ENCODE results near the gene QRICH2. TPM values are rescaled to one million over a fixed set of nuclear protein-coding genes. Genes with fewer than 3 reads are reported as not detected.

QRICH2 gene
- total and polyA plus RNA-seq, 9 of the 15 experiments (the other 6 are each of a cell fraction or from before 2014, with no cell fraction given) = 0.03 to 1.6 (median 0.81) TPM

GRCh38 chr17:76278952-76279741 is 28.9 kb downstream of the QRICH2 start (continued):
- TF ChIP-seq, protein P1, sequence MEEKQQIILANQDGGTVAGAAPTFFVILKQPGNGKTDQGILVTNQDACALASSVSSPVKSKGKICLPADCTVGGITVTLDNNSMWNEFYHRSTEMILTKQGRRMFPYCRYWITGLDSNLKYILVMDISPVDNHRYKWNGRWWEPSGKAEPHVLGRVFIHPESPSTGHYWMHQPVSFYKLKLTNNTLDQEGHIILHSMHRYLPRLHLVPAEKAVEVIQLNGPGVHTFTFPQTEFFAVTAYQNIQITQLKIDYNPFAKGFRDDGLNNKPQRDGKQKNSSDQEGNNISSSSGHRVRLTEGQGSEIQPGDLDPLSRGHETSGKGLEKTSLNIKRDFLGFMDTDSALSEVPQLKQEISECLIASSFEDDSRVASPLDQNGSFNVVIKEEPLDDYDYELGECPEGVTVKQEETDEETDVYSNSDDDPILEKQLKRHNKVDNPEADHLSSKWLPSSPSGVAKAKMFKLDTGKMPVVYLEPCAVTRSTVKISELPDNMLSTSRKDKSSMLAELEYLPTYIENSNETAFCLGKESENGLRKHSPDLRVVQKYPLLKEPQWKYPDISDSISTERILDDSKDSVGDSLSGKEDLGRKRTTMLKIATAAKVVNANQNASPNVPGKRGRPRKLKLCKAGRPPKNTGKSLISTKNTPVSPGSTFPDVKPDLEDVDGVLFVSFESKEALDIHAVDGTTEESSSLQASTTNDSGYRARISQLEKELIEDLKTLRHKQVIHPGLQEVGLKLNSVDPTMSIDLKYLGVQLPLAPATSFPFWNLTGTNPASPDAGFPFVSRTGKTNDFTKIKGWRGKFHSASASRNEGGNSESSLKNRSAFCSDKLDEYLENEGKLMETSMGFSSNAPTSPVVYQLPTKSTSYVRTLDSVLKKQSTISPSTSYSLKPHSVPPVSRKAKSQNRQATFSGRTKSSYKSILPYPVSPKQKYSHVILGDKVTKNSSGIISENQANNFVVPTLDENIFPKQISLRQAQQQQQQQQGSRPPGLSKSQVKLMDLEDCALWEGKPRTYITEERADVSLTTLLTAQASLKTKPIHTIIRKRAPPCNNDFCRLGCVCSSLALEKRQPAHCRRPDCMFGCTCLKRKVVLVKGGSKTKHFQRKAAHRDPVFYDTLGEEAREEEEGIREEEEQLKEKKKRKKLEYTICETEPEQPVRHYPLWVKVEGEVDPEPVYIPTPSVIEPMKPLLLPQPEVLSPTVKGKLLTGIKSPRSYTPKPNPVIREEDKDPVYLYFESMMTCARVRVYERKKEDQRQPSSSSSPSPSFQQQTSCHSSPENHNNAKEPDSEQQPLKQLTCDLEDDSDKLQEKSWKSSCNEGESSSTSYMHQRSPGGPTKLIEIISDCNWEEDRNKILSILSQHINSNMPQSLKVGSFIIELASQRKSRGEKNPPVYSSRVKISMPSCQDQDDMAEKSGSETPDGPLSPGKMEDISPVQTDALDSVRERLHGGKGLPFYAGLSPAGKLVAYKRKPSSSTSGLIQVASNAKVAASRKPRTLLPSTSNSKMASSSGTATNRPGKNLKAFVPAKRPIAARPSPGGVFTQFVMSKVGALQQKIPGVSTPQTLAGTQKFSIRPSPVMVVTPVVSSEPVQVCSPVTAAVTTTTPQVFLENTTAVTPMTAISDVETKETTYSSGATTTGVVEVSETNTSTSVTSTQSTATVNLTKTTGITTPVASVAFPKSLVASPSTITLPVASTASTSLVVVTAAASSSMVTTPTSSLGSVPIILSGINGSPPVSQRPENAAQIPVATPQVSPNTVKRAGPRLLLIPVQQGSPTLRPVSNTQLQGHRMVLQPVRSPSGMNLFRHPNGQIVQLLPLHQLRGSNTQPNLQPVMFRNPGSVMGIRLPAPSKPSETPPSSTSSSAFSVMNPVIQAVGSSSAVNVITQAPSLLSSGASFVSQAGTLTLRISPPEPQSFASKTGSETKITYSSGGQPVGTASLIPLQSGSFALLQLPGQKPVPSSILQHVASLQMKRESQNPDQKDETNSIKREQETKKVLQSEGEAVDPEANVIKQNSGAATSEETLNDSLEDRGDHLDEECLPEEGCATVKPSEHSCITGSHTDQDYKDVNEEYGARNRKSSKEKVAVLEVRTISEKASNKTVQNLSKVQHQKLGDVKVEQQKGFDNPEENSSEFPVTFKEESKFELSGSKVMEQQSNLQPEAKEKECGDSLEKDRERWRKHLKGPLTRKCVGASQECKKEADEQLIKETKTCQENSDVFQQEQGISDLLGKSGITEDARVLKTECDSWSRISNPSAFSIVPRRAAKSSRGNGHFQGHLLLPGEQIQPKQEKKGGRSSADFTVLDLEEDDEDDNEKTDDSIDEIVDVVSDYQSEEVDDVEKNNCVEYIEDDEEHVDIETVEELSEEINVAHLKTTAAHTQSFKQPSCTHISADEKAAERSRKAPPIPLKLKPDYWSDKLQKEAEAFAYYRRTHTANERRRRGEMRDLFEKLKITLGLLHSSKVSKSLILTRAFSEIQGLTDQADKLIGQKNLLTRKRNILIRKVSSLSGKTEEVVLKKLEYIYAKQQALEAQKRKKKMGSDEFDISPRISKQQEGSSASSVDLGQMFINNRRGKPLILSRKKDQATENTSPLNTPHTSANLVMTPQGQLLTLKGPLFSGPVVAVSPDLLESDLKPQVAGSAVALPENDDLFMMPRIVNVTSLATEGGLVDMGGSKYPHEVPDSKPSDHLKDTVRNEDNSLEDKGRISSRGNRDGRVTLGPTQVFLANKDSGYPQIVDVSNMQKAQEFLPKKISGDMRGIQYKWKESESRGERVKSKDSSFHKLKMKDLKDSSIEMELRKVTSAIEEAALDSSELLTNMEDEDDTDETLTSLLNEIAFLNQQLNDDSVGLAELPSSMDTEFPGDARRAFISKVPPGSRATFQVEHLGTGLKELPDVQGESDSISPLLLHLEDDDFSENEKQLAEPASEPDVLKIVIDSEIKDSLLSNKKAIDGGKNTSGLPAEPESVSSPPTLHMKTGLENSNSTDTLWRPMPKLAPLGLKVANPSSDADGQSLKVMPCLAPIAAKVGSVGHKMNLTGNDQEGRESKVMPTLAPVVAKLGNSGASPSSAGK (IDR thresholded peaks at IDR 0.05) = no peak
- TF ChIP-seq PPARD (CRISPR knock-in tag; IDR thresholded peaks at IDR 0.05) (no peak), HCFC1 (IDR thresholded peaks at IDR 0.05; ENCODE audit: low read depth, low read length) (0 out of 2 replicates have a peak, but pooled peaks have one; percentile 32), MAFF (IDR thresholded peaks at IDR 0.05; ENCODE audit: low read length) (no peak), TEAD2 (tag; IDR thresholded peaks at IDR 0.05) (peak; percentile 43; the same call in 1 of the 2 replicates), BRD4 (IDR thresholded peaks at IDR 0.05) (no peak), ZKSCAN3 (CRISPR knock-in tag; IDR thresholded peaks at IDR 0.05) (no peak)
- TF ChIP-seq, protein P2, sequence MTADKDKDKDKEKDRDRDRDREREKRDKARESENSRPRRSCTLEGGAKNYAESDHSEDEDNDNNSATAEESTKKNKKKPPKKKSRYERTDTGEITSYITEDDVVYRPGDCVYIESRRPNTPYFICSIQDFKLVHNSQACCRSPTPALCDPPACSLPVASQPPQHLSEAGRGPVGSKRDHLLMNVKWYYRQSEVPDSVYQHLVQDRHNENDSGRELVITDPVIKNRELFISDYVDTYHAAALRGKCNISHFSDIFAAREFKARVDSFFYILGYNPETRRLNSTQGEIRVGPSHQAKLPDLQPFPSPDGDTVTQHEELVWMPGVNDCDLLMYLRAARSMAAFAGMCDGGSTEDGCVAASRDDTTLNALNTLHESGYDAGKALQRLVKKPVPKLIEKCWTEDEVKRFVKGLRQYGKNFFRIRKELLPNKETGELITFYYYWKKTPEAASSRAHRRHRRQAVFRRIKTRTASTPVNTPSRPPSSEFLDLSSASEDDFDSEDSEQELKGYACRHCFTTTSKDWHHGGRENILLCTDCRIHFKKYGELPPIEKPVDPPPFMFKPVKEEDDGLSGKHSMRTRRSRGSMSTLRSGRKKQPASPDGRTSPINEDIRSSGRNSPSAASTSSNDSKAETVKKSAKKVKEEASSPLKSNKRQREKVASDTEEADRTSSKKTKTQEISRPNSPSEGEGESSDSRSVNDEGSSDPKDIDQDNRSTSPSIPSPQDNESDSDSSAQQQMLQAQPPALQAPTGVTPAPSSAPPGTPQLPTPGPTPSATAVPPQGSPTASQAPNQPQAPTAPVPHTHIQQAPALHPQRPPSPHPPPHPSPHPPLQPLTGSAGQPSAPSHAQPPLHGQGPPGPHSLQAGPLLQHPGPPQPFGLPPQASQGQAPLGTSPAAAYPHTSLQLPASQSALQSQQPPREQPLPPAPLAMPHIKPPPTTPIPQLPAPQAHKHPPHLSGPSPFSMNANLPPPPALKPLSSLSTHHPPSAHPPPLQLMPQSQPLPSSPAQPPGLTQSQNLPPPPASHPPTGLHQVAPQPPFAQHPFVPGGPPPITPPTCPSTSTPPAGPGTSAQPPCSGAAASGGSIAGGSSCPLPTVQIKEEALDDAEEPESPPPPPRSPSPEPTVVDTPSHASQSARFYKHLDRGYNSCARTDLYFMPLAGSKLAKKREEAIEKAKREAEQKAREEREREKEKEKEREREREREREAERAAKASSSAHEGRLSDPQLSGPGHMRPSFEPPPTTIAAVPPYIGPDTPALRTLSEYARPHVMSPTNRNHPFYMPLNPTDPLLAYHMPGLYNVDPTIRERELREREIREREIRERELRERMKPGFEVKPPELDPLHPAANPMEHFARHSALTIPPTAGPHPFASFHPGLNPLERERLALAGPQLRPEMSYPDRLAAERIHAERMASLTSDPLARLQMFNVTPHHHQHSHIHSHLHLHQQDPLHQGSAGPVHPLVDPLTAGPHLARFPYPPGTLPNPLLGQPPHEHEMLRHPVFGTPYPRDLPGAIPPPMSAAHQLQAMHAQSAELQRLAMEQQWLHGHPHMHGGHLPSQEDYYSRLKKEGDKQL (CRISPR knock-in tag; IDR thresholded peaks at IDR 0.05; ENCODE audit: borderline replicate concordance) = no peak
- TF ChIP-seq, protein P3, sequence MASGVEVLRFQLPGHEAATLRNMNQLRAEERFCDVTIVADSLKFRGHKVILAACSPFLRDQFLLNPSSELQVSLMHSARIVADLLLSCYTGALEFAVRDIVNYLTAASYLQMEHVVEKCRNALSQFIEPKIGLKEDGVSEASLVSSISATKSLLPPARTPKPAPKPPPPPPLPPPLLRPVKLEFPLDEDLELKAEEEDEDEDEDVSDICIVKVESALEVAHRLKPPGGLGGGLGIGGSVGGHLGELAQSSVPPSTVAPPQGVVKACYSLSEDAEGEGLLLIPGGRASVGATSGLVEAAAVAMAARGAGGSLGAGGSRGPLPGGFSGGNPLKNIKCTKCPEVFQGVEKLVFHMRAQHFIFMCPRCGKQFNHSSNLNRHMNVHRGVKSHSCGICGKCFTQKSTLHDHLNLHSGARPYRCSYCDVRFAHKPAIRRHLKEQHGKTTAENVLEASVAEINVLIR (CRISPR knock-in tag; IDR thresholded peaks at IDR 0.05) = no peak

Measured in K562 (cell line).